ENCODE measurements around the gene SERTAD2.

Gene SERTAD2

GRCh38 chr2:64631771-64632170 lies 21.9 kb downstream of the SERTAD2 start:
- Histone ChIP-seq H3K36me3 (ENCODE audit: insufficient read depth, low read length) (peaks cover 66% of the 10 kb centered on the region), H3K9me2 (replicated peaks; ENCODE audit: low read depth, low read length) (no peaks in the 10 kb centered on the region), H3K27me3 (ENCODE audit: insufficient read depth, low read length, poor library complexity, severe bottlenecking) (no peaks in the 10 kb centered on the region), H3K4me1 (ENCODE audit: insufficient read depth, low read length, poor library complexity, severe bottlenecking) (peaks cover 5% of the 10 kb centered on the region), H2AFZ (ENCODE audit: low read length) (no peak overlapping the region), H3K4me3 (ENCODE audit: low read length, poor library complexity, severe bottlenecking) (no peak overlapping the region), H3K79me2 (ENCODE audit: insufficient read depth, low read length) (peaks cover 38% of the 10 kb centered on the region), H3K4me2 (ENCODE audit: low read depth, low read length, poor library complexity, severe bottlenecking) (no peak overlapping the region), H3K9ac (ENCODE audit: low read depth, low read length, poor library complexity, severe bottlenecking) (no peak overlapping the region), H3K9me3 (ENCODE audit: insufficient read depth, low read depth, low read length) (no peaks in the 10 kb centered on the region), H4K20me1 (ENCODE audit: insufficient read depth, low read length, poor library complexity, severe bottlenecking) (peaks cover 29% of the 10 kb centered on the region), H3F3A (ENCODE audit: low read depth) (no peaks in the 10 kb centered on the region)
- TF ChIP-seq, protein P1, sequence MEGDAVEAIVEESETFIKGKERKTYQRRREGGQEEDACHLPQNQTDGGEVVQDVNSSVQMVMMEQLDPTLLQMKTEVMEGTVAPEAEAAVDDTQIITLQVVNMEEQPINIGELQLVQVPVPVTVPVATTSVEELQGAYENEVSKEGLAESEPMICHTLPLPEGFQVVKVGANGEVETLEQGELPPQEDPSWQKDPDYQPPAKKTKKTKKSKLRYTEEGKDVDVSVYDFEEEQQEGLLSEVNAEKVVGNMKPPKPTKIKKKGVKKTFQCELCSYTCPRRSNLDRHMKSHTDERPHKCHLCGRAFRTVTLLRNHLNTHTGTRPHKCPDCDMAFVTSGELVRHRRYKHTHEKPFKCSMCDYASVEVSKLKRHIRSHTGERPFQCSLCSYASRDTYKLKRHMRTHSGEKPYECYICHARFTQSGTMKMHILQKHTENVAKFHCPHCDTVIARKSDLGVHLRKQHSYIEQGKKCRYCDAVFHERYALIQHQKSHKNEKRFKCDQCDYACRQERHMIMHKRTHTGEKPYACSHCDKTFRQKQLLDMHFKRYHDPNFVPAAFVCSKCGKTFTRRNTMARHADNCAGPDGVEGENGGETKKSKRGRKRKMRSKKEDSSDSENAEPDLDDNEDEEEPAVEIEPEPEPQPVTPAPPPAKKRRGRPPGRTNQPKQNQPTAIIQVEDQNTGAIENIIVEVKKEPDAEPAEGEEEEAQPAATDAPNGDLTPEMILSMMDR (conservative IDR thresholded peaks at IDR 0.05; ENCODE audit: low read length), result no peak
- no peak for TF ChIP-seq EZH2phosphoT487 (IDR thresholded peaks at IDR 0.05; ENCODE audit: borderline replicate concordance)

GRCh38 chr2:64630752-64631151 lies 23.0 kb downstream of the SERTAD2 start:
- peaks cover 28% of the 10 kb centered on the region for H3K79me2 ChIP-seq (ENCODE audit: insufficient read depth, low read length)
- no peaks in the 10 kb centered on the region for H3K27me3 ChIP-seq (ENCODE audit: insufficient read depth, low read length, poor library complexity, severe bottlenecking)
- H4K20me1 ChIP-seq (ENCODE audit: insufficient read depth, low read length, poor library complexity, severe bottlenecking), result peaks cover 19% of the 10 kb centered on the region
- no peaks in the 10 kb centered on the region for H3K9me3 ChIP-seq (ENCODE audit: insufficient read depth, low read depth, low read length)
- no peak overlapping the region for H3K9ac ChIP-seq (ENCODE audit: low read depth, low read length, poor library complexity, severe bottlenecking)
- no peak overlapping the region for H3K4me3 ChIP-seq (ENCODE audit: low read length, poor library complexity, severe bottlenecking)
- peaks cover 57% of the 10 kb centered on the region for H3K36me3 ChIP-seq (ENCODE audit: insufficient read depth, low read length)
- no peak overlapping the region for H3K4me2 ChIP-seq (ENCODE audit: low read depth, low read length, poor library complexity, severe bottlenecking)
- TF ChIP-seq, protein P1 (conservative IDR thresholded peaks at IDR 0.05; ENCODE audit: low read length), result no peak
- TF ChIP-seq EZH2phosphoT487 (IDR thresholded peaks at IDR 0.05; ENCODE audit: borderline replicate concordance), result no peak
- no peak overlapping the region for H2AFZ ChIP-seq (ENCODE audit: low read length)
- no peaks in the 10 kb centered on the region for H3K9me2 ChIP-seq (replicated peaks; ENCODE audit: low read depth, low read length)
- no peaks in the 10 kb centered on the region for H3K4me1 ChIP-seq (ENCODE audit: insufficient read depth, low read length, poor library complexity, severe bottlenecking)
- H3F3A ChIP-seq (ENCODE audit: low read depth), result no peaks in the 10 kb centered on the region

DNA sequence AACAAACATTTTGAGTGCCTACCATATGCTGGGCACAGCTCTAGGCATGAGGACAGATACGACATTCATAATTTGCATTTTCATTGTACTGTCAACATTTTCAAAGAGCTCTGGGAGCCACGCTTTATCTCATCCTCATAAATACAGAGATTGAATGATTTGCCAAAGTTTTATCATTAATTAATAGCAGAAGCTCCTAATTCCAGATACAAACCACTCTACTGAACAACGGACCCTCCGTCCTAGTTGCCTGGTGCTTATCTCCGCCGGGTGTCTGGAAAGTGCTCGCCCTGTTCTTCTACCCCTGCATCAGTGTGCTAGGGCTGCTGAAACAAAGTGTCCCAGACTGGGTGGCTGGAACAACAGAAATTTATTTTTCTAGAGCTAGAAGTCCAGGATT lies 23.8 kb downstream of the SERTAD2 start:
- H3K36me3 ChIP-seq (ENCODE audit: insufficient read depth, low read length), result peaks cover 48% of the 10 kb centered on the region
- H3K9me3 ChIP-seq (ENCODE audit: insufficient read depth, low read depth, low read length), result no peaks in the 10 kb centered on the region
- no peak overlapping the region for H3K4me2 ChIP-seq (ENCODE audit: low read depth, low read length, poor library complexity, severe bottlenecking)
- no peak overlapping the region for H3K9ac ChIP-seq (ENCODE audit: low read depth, low read length, poor library complexity, severe bottlenecking)
- no peaks in the 10 kb centered on the region for H3K9me2 ChIP-seq (replicated peaks; ENCODE audit: low read depth, low read length)
- H3F3A ChIP-seq (ENCODE audit: low read depth), result no peaks in the 10 kb centered on the region
- TF ChIP-seq EZH2phosphoT487 (IDR thresholded peaks at IDR 0.05; ENCODE audit: borderline replicate concordance), result no peak
- TF ChIP-seq, protein P1 (conservative IDR thresholded peaks at IDR 0.05; ENCODE audit: low read length), result no peak
- H3K27me3 ChIP-seq (ENCODE audit: insufficient read depth, low read length, poor library complexity, severe bottlenecking), result no peaks in the 10 kb centered on the region
- H2AFZ ChIP-seq (ENCODE audit: low read length), result no peak overlapping the region
- H3K79me2 ChIP-seq (ENCODE audit: insufficient read depth, low read length), result peaks cover 22% of the 10 kb centered on the region
- H4K20me1 ChIP-seq (ENCODE audit: insufficient read depth, low read length, poor library complexity, severe bottlenecking), result peaks cover 11% of the 10 kb centered on the region
- H3K4me3 ChIP-seq (ENCODE audit: low read length, poor library complexity, severe bottlenecking), result no peak overlapping the region
- H3K4me1 ChIP-seq (ENCODE audit: insufficient read depth, low read length, poor library complexity, severe bottlenecking), result no peaks in the 10 kb centered on the region

All from Loucy (cell line).